NT2/D1 (cell line): ENCODE measurements around the gene PLEKHF1.

Source experiments
- SUZ12 ChIP-seq: IDR thresholded peaks from 2 replicates; pipeline ENCODE4 v1.6.1; 2011; ENCODE audit not compliant: insufficient read length, insufficient read depth; ENCODE audit errors: extremely low read depth
- YY1 ChIP-seq: IDR thresholded peaks from 2 replicates; pipeline ENCODE4 v1.6.1; 2011; ENCODE audit not compliant: insufficient read length, insufficient read depth

GRCh38 chr19:29639086-29639485 lies 26.2 kb upstream of the PLEKHF1 start:
- TF ChIP-seq YY1 (no peak), SUZ12 (no peak)
